Stimulated activated naive CD4-positive, alpha-beta T cell (primary cell): ENCODE data around the gene TRAF1.
"Not testable (repeated sequence)": the region's sequence is repeated elsewhere in the genome, so short reads cannot be mapped to it uniquely, and the experiment has no call there.

Source experiments
- DNase-seq, 6 experiments: peaks; one replicate each; lab custom pipeline; 2025; lab: John Stamatoyannopoulos, UW

Gene TRAF1

GRCh38 chr9:120926397-120926928, at the start of gene TRAF1:
TRAF1 (minus strand) TSS chr9:120926796; CDS start chr9:120926075, 721 bp downstream.
- DNase-seq, result peak; percentile 27 to 48 (median 40)

GRCh38 chr9:120974921-120975320, 48.3 kb upstream of the TRAF1 start:
- peak in 2 of 6 experiments; percentile 2 to 6 for DNase-seq

GRCh38 chr9:120974181-120974580, 47.6 kb upstream of the TRAF1 start:
- no peak for DNase-seq

- no peak for DNase-seq
These were observed 45.3 kb upstream of the TRAF1 start for GRCh38 chr9:120971938-120972337.

- DNase-seq, result not testable (repeated sequence)
These were observed 44.9 kb upstream of the TRAF1 start for GRCh38 chr9:120971471-120971870.

GRCh38 chr9:120970244-120970643, 43.6 kb upstream of the TRAF1 start:
- no peak for DNase-seq

- DNase-seq, result no peak
These were observed 39.4 kb upstream of the TRAF1 start for GRCh38 chr9:120966013-120966369.

GRCh38 chr9:120965344-120966012, 38.9 kb upstream of the TRAF1 start:
- DNase-seq, result no peak

DNA sequence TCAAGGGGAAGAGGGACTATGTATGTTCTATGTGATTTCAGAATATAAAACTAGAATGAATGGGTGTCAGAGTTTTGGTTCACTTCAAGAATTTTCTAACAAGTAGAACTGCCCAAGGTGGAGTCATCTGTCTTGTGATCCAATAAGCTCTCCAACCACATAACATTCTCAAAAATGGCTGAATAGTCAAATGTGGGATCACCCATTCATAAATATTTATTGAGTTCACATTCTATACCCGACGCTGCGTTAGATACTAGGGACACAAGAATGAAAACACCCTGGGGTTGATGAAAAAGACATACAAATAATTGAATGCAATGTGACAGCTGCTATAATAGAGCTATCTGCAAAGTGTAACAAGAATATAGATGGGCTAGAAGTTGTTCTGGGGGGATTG, 35.3 kb upstream of the TRAF1 start:
- DNase-seq, result no peak

- DNase-seq, result no peak
These were observed 33.4 kb upstream of the TRAF1 start for GRCh38 chr9:120960001-120960400.

GRCh38 chr9:120956862-120957261, 30.3 kb upstream of the TRAF1 start:
- DNase-seq, result no peak

GRCh38 chr9:120951960-120952618, 25.5 kb upstream of the TRAF1 start:
- DNase-seq, result no peak

DNA sequence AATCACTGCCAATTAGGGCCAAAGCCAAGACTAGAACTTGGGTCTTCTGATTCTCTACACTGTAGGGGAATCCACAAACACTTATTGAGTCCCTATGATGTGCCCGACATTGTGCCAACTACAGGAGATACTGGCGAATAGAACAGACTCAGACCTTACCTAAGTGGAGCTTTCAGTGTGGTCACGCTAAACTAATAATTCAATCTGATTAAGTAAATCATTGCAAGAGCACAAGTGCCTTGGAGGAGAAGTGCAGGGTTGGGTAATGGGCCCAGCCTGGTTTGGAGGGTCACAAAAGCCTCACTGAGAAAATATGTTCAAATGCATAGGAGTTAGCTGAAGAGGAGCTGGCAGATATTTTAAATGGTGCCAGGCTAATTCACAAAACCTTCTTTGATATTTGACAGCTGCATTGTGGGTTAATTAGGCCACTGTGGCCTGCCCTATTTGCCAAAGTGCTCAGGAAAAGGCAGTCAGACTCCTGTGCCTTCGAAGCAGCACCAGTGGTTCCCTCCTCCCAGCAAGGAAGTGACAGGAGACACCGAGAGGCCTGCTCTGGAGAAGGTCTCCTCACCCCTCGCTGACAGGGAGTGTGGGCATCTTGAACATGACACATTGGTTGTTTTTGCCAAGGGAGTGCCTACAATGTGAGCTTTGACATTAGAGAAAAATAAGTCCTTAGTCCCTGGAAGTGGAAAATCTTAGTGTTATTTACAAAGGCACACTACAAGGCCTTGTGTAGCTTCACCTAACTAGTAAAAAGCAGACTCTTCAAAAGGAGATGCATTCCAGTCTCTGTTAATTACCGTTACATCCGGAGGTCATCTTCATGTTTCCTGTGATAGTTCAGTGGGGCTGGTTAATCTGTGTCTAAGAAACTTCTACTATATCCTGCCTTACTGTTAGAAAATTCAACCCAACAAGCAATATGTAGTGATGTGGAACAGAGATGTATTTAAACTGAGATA, 24.1 kb upstream of the TRAF1 start:
- no peak for DNase-seq

GRCh38 chr9:120949290-120949689, 22.7 kb upstream of the TRAF1 start:
- DNase-seq, result no peak

DNA sequence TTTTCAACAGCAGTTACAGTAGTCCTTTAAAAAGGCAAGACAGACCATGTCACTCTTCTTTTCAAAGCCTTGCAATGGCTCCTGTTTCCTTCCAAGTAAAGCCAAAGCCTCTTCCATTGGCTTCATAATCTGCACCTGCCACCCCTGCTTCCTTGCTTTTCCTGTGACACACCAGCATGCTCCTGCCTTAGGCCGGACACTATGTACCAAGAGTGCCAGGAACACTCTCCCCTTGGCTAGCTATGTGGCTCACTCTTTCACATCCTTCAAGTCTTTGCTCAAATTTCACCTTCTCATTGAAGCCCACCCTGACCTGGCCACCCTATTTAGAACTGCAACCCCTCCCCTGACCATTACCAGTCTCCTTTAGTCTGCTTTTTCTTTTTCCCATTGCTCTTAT, 22.2 kb upstream of the TRAF1 start:
- no peak for DNase-seq

DNA sequence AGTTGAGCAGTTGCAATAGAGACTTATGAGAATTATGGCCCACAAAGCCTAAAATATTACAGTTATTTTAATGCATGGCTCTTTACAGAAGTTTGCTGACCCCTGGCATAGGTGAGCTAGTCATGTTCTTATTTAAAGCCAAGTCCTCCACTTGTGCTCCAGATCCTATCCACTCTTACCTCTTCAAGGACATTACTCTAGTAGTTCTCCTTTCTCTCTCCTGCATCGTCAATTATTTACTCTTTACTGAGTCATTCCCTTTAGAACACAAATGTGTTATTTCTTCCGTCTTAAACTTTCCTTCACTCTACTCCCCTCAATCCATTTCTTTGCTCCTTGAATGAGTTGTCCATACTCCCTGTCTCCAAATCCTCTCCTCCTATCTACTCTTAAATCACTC, 20.6 kb upstream of the TRAF1 start:
- DNase-seq, result no peak

GRCh38 chr9:120946259-120946658, 19.7 kb upstream of the TRAF1 start:
- no peak for DNase-seq

DNA sequence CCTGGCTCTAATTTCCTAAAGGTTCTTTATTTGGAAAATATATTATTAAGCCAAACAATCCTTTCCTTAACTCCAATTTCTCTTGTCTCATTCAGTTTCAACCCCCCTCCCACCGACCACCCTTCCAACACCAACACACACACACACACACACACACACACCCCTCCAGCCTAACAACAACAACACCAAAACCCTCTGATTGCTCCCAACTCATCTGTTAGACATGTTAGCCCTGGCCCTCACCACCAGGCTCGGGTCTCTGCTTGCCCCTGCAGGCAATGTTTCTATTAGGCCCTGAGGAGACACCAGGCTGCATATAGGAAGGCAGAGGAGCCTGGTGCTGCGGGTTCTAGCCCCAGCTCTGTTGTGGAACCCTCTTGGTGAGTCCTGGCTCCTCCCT, 18.4 kb upstream of the TRAF1 start:
- DNase-seq, result no peak

- DNase-seq, result no peak
These were observed 17.8 kb upstream of the TRAF1 start for GRCh38 chr9:120944434-120944843.

GRCh38 chr9:120942186-120943001, 15.8 kb upstream of the TRAF1 start:
- no peak for DNase-seq

DNA sequence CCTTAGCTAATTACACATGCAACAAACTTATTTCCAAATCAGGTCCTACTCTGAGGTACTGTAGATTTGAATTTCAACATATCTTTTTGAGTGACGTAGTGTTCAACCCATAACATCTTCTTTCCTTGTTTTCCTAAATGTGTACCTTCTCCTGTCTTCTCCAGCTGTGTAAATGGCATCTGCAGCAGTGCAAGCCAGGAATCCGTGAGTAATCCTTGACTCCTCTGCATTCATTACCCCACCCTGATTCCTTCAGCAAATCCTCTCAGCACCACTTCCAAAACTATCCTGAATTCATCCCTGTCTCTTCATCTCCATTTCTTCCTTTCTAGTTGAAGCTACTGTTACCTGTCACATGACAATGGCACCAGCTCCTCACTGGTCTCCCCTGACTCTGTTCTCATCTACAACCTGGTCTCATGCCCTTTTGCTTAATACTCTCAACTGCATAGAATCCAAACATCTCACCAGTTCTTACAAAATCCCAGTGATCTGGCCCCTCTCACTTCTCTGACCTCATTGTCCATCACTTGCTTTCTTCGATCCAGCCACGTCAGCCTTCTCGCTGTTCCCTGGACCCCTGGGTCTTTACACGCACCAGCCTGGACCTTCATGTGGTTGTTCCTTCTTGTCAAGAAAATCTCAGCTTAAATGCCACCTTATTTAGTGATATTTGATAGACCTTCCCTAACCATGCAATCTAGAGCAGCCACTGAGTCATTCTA, 14.6 kb upstream of the TRAF1 start:
- no peak for DNase-seq
